HT1080 (cell line): ENCODE measurements around the gene GTF2H1. TPM values are rescaled to one million over a fixed set of nuclear protein-coding genes. Genes with fewer than 3 reads are reported as not detected.
"Not testable (repeated sequence)": the region's sequence is repeated elsewhere in the genome, so short reads cannot be mapped to it uniquely, and the experiment has no call there.

Experiments used
- DNase-seq: peaks from one replicate; pipeline ENCODE4 v3.0.0-alpha.2; 2015; ENCODE audit warnings: low read depth
- total RNA-seq: library from RNA; depleted of rRNA; stranded (reverse); fragments of >200 nt; shearing (Covaris generic); gene quantifications from 2 replicates; pipeline ENCODE4 v1.2.3, GENCODE V29; 2014

Gene GTF2H1
- total RNA-seq, 1 experiment from 2014 or later: 85.8 TPM

DNA sequence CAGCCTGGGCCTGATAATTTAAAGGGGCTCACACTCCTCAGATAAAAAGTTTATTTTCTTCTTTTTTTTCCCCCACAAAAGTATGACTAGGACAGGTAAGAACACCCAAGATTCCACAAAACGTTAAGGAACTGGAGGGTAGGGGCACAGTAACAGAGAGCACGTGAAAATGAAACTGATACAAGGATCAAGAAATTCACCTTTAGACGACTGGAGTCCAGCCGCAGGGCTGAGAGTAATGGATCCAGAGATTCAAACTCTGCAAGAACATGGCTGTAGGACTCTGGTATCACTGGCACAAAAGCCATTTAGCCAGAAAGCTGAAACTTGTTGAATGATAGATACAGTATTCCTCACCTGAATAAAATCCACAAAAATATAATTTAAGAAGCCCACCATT, 4.8 kb upstream of the GTF2H1 start:
- no peak for DNase-seq

DNA sequence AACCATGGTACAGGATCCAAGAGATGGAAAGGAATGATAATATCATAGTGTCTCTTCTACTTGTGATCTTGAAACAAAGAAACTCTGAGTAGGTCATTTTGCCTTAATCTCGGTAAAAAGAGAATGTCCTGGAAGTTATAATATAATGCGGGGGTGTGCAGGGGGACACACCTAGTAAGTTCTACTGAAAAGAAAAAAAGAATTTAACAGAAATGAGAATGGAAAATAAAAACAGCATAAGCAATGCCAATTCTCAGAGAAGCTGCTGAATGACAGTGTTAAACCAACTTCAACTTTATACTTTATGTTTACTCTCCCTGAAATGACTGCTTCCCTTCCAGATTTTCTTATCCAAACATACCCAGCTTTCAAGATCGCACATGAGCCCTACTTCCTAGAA, 2.5 kb upstream of the GTF2H1 start:
- DNase-seq: no peak

DNA sequence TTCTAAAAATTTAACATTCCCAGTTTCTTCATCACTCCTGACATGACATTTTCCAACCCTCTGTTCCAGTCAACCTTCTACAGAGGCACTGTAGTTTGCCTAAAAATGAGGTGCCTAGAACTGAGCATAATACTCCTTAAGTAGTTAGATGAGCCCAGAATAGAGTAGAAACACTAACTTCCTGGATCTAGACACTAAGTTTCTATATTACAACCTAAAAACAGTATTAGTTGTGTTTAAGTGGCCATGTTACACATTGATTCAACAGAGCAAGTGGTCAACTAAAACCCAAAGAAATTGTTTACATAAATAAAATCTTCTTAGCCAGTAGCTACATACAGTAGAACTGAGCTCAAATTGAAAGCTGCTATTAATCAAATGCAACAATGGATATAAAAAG, 1.8 kb upstream of the GTF2H1 start:
- no peak for DNase-seq

DNA sequence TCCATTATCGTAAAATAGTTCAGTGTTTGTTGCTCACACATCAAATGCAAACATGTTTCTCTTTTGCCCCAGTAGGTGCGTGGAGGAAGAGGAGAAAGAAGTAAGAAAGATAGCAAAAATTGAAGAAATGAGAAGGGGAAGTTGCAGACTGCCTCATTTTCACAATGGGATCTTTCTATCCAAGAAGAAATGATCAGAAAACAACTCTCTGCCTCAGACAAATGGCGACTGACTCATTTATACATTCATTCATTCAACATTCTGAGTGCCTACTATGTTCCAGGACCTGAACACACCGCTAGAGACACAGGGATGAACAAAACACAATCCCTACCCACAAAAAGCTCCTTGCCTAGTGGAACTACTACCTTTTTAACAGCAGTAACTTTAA, 794 bp upstream of the GTF2H1 start:
- no peak for DNase-seq

DNA sequence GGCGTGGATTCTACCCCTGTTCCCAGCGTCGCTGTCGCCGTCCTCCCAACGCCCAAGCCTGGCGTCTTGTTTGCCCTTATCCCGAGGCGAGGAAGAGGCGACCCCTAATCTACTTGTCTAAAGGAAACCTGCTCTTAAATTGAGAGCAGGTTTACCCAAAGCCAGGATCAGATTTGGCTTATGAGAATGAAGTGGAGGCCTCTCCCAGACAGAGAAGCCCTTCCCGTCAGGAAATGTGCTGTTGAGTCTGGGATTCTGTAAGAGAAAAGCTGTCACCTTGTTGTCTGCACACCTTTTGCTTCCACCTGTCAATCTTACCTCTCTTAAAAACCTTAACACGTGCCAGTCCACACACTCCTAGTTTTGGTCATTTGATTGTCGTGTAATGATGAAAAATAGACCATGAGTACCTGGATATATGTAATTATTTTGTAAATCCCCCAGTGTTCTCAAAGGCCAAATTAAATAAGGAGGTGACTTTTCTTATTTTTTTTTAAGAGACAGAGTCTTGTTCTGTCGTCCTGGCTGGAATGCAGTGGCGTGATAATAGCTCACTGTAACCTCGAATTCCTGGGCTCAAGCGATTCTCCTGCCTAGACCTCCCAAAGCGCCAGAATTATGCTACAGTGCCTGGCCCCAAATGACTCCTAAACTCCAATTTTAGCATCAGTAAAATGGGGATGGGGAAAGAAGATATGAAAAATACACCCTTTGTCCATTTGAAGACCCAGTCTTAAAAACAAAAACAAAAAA, 627 bp downstream of the GTF2H1 start:
- no peak for DNase-seq

DNA sequence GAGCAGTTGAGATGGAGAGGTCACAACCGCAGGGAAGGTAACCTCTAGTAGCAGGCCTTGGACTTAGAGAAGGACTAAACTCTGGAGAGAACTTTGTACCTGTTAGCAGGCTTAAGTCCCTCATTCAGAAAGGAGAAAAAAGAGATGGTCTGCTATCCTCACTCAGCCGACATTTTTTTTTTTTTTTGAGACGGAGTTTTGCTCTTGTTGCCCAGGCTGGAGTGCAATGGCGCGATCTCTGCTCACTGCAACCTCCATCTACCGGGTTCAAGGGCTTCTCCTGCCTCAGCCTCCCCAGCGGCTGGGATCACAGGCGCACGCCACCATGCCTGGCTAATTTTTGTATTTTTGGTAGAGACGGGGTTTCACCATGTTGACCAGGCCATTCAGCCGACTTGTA, 1.5 kb downstream of the GTF2H1 start:
- not testable (repeated sequence) for DNase-seq

DNA sequence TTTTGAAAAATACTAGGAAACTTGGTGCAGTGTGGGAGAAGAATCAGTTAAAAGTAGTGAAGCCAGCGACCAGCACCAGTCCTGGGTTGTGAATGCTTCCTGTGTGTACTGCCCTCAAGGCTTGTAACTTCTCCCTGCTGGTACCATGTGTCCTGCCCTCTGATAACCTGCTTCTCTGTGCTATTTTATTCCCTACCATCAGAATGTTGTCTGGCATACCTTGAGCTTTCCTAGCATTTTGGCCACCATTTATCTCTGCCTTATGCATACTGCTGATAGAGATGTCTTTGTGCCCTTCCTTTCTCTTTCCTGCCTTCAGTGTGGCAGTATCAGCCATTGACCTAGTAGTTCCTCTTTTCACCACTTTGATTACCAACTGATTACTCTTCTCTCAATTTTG, 2.0 kb downstream of the GTF2H1 start:
- DNase-seq: no peak

DNA sequence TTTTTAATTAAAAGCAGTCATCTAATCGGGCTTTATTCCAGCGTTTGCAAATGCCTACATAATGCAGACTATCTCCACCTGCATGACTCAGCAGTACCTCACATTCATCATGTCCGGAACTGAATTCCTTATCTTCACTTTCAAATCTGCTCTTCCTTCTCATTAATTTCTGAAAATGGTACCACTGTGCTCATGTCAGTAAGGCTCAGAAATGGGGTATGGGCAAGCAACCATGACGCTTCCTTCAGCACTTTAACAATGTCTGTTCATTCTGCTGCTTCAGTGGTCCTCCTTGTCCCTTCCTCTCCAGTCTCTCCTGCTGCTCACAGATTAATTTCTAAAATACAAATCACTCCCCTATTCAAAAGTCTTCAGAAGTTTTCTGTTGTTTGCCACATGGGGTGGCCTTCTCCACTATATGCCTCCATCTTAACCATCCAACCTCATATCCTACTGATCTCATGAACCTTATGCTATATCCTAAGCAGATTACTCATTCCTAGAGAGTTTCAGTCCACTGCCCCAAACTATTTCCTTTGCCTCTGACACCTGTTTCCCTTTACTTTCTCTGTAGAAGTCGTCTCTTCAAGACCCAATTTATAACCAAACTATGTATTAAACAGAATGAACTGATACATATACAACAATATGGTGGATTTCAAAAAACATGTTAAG, 7.0 kb downstream of the GTF2H1 start:
- no peak for DNase-seq

DNA sequence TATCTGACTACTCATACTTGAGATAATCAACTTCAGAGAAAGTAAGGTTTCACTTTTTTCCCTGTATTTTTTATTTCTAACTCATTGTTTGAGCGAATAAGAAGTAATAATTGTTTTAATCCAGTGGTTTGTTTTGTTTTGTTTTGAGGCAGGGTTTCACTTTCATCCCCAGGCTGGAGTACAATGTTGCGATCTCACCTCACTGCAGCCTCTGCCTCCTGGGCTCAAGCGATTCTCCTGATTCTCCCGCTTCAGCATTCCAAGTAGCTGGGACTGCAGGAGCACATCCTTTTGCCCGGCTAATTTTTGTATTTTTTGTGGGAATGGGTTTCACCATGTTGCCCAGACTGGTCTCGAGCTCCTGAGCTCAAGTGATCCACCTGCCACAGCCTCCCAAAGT, 8.6 kb downstream of the GTF2H1 start:
- no peak for DNase-seq

DNA sequence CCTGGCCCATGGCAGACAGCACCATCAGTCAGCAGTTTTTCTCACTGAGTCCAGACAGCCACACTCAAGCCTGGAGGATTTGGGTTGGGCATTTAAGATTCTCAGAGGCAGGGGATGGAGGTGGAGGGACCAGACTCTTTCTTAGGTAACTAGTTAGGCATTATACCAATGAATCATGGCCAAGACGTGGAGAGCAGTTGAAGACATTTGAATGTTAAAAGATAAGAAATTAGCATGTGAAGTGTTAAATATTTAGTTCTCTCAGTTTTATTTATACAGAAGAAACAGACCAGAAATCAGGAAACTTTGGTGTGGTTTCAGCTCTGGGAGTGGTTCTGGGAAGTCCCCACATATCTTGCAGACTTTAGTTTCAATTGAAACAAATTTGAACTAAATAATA, 9.9 kb downstream of the GTF2H1 start:
- DNase-seq: no peak

DNA sequence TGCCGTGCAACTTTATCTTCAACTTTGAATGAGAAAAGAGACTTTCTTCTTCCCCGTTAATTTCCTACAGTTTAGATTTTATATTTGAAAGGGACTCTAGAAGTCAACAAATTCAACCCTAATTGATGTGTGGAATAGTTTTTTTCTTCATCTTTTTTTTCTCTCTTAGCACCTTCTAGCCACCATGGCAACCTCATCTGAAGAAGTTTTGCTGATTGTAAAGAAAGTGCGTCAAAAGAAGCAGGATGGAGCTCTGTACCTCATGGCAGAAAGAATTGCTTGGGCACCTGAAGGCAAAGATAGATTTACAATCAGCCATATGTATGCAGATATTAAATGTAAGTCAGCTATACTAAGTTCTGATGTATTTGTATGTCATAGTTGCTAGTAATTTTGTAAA, 10.5 kb downstream of the GTF2H1 start:
- DNase-seq: no peak

DNA sequence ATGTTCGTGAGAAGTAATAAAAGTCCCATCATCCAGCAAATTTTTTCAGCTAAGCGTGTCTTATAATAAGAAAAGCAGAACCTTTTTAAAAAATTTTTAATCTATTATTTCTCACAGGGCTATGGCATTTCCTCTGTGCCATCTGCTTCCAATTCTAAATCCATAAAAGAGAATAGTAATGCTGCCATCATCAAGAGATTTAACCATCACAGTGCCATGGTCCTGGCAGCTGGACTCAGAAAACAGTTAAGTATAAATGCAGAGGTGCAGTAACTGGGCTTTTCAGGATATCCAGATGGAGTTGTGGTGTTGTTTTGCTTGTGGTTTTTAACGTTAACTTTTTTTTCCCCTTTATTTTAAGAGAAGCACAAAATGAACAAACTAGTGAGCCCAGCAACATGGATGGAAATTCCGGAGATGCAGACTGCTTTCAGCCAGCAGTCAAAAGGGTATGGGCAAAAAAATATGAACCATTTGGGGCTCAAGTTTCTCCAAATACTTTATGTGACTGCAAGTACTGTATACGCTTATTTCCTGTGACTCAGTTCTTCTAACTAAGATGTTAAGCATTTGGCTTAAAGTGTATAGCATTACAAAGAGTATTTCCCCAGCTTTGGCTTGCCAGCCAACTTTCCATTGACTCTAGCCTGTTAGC, 25.2 kb downstream of the GTF2H1 start:
- peak; percentile 72 for DNase-seq

DNA sequence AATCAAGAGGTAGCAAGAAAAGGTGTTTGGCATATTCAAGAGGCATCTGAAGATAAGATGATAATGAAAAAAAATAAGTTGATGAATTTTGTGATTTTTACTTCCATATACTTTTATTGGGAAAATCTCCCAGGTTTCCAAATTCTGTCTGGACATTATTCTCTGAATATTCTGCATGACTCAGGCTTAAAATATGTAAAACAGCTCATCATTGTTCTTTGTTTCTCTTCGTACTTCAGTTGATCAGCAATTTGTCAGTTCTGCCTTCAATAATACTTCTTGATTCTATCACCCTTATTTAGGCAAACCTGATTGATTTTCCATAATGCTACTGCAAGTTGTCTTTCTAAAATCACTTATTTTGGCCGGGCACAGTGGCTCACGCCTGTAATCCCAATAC, 30.2 kb downstream of the GTF2H1 start:
- peak; percentile 22 for DNase-seq

DNA sequence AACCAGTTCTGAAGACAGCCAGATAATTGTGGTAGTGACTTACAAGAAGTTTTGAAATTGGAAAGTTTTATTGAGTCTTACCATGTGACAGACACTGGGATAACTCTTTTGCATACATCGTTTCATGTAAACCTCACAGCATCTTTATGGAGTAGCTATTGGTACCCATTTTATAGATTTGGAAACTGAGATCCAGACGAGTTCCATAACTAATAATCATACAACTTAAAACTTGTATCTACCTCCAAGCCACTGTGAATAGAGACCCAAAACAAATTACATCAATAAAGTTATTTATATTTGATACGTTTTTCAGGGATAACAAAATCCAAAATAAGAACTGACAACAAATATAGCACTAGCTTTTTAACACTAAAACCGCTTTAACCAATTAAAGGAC, 36.3 kb downstream of the GTF2H1 start:
- no peak for DNase-seq

DNA sequence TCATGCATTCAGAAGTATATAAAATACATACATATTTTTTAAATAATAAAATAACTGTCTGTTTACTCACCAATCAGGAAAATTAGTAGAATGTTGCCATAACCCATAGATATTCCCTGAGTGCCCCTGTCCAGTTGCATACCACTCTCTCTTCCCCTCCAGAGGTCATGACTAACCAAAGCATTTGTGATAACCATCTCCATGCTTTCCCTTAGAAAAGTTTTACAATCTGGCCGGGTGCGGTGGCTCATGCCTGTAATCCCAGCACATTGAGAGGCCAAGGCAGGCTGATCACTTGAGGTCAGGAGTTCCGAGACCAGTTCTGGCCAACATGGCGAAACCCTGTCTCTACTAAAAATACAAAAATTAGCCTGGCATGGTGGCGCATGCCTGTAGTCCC, 38.8 kb downstream of the GTF2H1 start:
- no peak for DNase-seq

DNA sequence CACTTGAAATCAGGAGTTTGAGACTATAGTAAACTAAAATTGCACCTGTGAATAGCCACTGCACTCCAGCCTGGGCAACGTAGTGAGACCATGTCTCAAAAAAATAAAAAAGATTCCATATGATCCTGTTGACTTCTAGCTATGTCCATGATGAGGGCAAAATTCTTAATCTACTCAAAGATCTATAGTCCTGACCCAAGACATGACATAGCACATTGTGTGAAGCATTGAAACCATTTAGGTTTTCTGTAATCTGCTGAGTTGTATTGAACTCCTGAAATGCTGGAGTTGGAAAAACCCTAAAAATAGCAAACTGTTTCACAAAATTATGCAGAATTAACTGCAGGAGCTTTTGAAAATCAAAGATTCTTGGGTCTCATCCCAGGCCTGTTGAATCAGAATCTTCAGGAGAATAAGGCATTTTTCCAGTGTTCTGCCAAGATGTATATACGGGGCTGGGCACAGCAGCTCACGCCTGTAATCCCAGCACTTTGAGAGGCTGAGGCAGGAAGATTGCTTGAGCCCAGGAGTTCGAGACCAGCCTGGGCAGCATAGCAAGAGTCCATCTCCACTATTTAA, 42.2 kb downstream of the GTF2H1 start:
- no peak for DNase-seq

DNA sequence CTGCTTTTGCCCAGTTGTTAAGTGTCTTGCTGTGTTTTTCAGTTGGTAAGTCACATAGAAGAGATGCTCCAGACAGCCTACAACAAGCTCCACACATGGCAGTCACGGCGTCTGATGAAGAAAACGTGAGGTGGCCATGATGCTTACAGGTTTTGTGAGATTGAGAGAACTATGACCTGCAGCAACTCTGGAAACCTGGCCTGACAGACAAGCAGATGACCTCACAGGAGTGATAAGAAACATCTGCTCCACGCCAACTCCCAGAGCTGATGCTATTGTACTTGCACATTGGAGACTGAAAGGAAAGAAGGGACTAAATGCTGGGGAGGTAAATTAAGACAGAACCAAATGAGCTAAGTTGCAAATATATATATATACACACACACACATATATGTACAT, 43.4 kb downstream of the GTF2H1 start:
- no peak for DNase-seq

DNA sequence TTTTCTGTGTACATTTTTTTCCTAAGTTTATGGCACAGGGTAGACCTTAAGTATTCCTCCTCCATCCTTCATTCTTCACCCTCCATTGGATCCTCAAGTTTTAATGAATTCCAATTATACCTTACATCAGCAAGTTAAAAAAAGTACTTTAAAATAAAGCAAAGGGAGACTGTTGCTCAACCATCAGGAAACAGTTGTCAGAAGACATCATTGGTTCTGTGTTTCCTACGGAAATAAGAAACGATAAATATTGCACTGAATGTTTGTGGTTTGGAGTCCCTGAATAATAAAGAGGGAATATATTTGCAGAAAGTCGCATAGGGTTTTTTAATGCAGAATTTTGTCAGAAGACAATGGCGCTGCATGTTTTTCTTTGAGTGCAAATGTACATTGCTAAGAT, 43.9 kb downstream of the GTF2H1 start:
- no peak for DNase-seq

DNA sequence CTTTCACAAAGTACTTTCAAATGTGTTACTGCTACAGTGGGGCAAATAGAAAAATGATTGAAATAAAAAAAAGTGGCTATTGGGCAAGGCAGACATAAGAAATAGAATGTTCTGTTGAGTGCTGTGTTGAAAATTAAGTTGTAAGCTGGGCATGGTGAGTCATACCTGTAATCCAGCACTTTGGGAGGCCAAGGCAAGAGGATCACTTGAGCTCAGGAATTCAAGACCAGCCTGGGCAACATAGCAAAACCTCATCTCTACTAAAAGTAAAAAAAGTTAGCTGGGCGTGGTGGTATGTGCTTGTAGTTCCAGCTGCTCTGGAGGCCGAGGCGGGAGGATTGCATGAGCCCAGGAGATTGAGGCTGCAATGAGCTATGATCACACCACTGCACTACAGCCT, 45.1 kb downstream of the GTF2H1 start:
- DNase-seq: peak; percentile 61

DNA sequence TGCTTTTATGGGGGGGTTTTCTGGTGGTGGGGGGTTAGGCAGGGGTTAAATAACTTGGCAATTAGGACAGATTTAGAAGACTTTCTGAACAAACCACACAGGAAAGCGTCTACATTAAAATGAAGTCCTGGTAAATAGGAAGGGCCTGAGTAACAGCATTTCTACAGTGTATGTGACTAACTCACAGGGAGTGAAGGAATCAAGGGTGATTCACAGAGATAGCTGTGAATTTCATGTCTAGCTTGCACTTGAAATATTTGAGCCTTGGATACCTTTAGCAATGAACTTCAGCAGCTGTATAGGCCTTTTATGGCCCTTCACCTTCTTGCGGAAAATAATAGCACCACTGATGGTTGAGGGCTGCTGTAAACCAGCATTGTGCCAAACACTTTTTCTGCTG, 45.9 kb downstream of the GTF2H1 start:
- peak; percentile 49 for DNase-seq

DNA sequence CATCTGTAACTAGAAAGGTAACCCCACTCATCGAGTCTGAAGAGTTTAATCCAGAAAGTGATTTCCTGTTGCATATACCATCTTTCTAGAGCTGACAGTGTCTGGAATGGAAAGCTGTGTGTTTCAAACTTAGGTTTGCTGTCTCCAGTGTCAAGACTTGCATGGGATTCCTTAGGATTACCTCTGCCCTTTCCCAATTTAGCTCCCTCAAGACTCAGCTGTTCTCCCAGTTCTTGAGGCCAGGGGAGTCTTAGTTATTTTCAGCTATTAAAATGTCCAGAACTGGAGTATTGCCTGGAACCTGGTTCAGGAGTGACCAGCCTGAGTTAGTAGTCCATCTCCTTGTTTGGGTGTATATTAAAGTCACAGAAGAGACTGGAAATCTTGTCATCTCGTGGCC, 47.0 kb downstream of the GTF2H1 start:
- no peak for DNase-seq

DNA sequence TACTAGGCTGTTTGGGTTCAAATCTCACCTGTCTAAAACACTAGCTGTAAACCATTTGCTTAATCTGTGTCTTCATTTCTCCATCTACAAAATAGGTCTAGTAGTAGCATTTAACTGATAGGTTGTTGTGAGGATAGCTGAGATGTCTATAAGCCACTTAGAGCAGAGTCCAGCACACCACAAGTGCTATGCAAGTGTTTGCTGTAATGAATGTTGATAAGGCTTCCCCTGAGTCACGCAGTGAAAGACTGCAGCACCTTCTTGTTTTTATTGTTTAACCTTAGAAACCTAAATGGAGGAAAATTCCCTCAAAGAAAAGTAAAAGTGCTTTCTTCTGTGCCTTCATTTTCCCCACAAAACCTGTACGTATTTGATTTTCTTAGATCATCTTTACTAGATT, 48.9 kb downstream of the GTF2H1 start:
- DNase-seq: no peak
